B cell (primary cell): ENCODE measurements around the gene PLA2G2F. TPM values are rescaled to one million over a fixed set of nuclear protein-coding genes. Genes with fewer than 3 reads are reported as not detected.

Experiments
- ATAC-seq: fragments of 200-7000 bp; cut with Tn5 transposase; one replicate; pipeline ENCODE4 v1.10.0; 2021; ENCODE audit warnings: low read depth, mild to moderate bottlenecking, moderate number of reproducible peaks, moderate library complexity
- CTCF ChIA-PET: fragments of 350-600 bp; sonication (Branson Sonifier 250); formaldehyde crosslinking; loops from one replicate; lab custom pipeline; 2021; ENCODE audit warnings: antibody characterized with exemption, inconsistent platforms; lab: Charles Lee
- POLR2A ChIA-PET: fragments of 350-600 bp; sonication (Branson Sonifier 250); formaldehyde crosslinking; loops from one replicate; lab custom pipeline; 2021; ENCODE audit warnings: antibody characterized with exemption; lab: Charles Lee
- DNase-seq: peaks from one replicate; pipeline ENCODE4 v3.0.0; 2013
- H2AFZ ChIP-seq: 2 replicates; pipeline ENCODE4 v1.6.1; 2012; ENCODE audit warnings: mild to moderate bottlenecking, low read depth, low read length; ENCODE audit not compliant: insufficient read depth, poor library complexity, severe bottlenecking
- H3K27ac ChIP-seq, 2 donors: 1 replicate in 1 of 2; 2 replicates in 1 of 2; pipeline ENCODE4 v1.5.1; 2012 to 2013; ENCODE audit warnings: low read length in 2 of 2, mild to moderate bottlenecking in 2 of 2, moderate library complexity in 1 of 2
- H3K27me3 ChIP-seq, 4 experiments: fragments of 200-600 bp in 1 of 4; sonication (generic) in 1 of 4; replicated peaks in 1 of 4; 1 replicate in 2 of 4; 2 replicates in 2 of 4; pipeline versions ENCODE4 v1.6.1 to v1.7.0; 2013 to 2016; ENCODE audit warnings: low read length in 3 of 4, mild to moderate bottlenecking in 2 of 4, mixed read lengths in 1 of 4, moderate library complexity in 1 of 4; ENCODE audit not compliant: insufficient read depth in 4 of 4, control insufficient read depth in 3 of 4; ENCODE audit errors: control extremely low read depth in 1 of 4
- H3K36me3 ChIP-seq, 2 experiments: replicated peaks in 1 of 2; 1 replicate in 1 of 2; 2 replicates in 1 of 2; pipeline versions ENCODE4 v1.6.1 to v1.7.1; 2013; ENCODE audit warnings: low read length in 1 of 2; ENCODE audit not compliant: insufficient read depth in 2 of 2, control insufficient read depth in 1 of 2; ENCODE audit errors: control extremely low read depth in 1 of 2, extremely low read depth in 1 of 2
- H3K4me1 ChIP-seq, 2 donors: fragments of 200-600 bp in 1 of 2; sonication (generic) in 1 of 2; 1 replicate in 1 of 2; 2 replicates in 1 of 2; pipeline versions ENCODE4 v1.5.1 to v1.6.1; 2013 to 2017; ENCODE audit warnings: low read length in 2 of 2; ENCODE audit not compliant: control insufficient read depth in 2 of 2, insufficient read depth in 2 of 2
- H3K4me2 ChIP-seq: replicated peaks from 2 replicates; pipeline ENCODE3; 2012; ENCODE audit warnings: mild to moderate bottlenecking, low read depth, low read length; ENCODE audit not compliant: poor library complexity, severe bottlenecking
- H3K4me3 ChIP-seq, 5 experiments: fragments of 200-600 bp in 1 of 5; sonication (generic) in 1 of 5; 1 replicate in 3 of 5; 2 replicates in 2 of 5; pipeline versions ENCODE4 v1.5.1 to v1.7.0; 2011 to 2016; ENCODE audit warnings: low read length in 4 of 5, mild to moderate bottlenecking in 4 of 5, low read depth in 2 of 5, control low read depth in 1 of 5, moderate library complexity in 1 of 5; ENCODE audit not compliant: insufficient read depth in 1 of 5; ENCODE audit errors: control extremely low read depth in 1 of 5, extremely low read depth in 1 of 5
- H3K79me2 ChIP-seq: fragments of 200-600 bp; sonication (generic); one replicate; pipeline ENCODE4 v1.6.0; 2016; ENCODE audit warnings: low read length; ENCODE audit not compliant: control insufficient read depth, insufficient read depth
- H3K9ac ChIP-seq: fragments of 200-600 bp; sonication (generic); 2 replicates; pipeline ENCODE4 v1.6.1; 2017; ENCODE audit warnings: mild to moderate bottlenecking, low read length, moderate library complexity
- H3K9me3 ChIP-seq, 3 donors: one replicate each; pipeline versions ENCODE4 v1.6.1 to v1.7.1; 2013; ENCODE audit warnings: low read length in 2 of 3; ENCODE audit not compliant: control insufficient read depth in 2 of 3, insufficient read depth in 1 of 3; ENCODE audit errors: control extremely low read depth in 1 of 3
- H4K20me1 ChIP-seq: 2 replicates; pipeline ENCODE4 v1.6.0; 2012; ENCODE audit warnings: mild to moderate bottlenecking, low read length; ENCODE audit not compliant: insufficient read depth, control insufficient read depth, poor library complexity, severe bottlenecking
- H3K27ac Mint-ChIP-seq: one replicate; pipeline ENCODE4 v1.8.0; 2021; ENCODE audit warnings: mixed read lengths
- H3K27me3 Mint-ChIP-seq: one replicate; pipeline ENCODE4 v1.8.0; 2021; ENCODE audit warnings: mixed read lengths
- H3K4me1 Mint-ChIP-seq: one replicate; pipeline ENCODE4 v1.8.0; 2021; ENCODE audit warnings: mixed read lengths
- H3K4me3 Mint-ChIP-seq: one replicate; pipeline ENCODE4 v1.8.0; 2021; ENCODE audit warnings: mixed read lengths
- H3K9me3 Mint-ChIP-seq: one replicate; pipeline ENCODE4 v1.8.0; 2022; ENCODE audit warnings: mixed read lengths; ENCODE audit not compliant: insufficient read depth
- EZH2 ChIP-seq: IDR thresholded peaks from 2 replicates; pipeline ENCODE4 v1.6.1; 2012; ENCODE audit warnings: borderline replicate concordance, low read depth, mild to moderate bottlenecking, moderate library complexity, low read length; ENCODE audit not compliant: insufficient read depth, poor library complexity, severe bottlenecking
- WGBS: methylation state at CpG from one replicate; pipeline ENCODE4 v1.1.5; 2013; ENCODE audit warnings: missing lambda C conversion rate; ENCODE audit not compliant: insufficient coverage; 5-methylcytosine and 5-hydroxymethylcytosine counted together
- intact Hi-C: fragments of 100-400 bp; cut with micrococcal nuclease; formaldehyde crosslinking; loops from one replicate; pipeline ENCODE4 v1.10.0; 2022
- polyA plus RNA-seq: library from polyadenylated mRNA; depleted of rRNA; stranded (reverse); fragments of >200 nt; gene quantifications from 2 replicates; pipeline ENCODE4 v1.2.3, GENCODE V29; 2012
- total RNA-seq, 2 donors: library from RNA; stranded (reverse); fragments of 120-200 nt in 1 of 2; gene quantifications; 1 replicate in 1 of 2; 2 replicates in 1 of 2; pipeline versions ENCODE4 v1.2.3 to v1.2.4, GENCODE V29; 2013 to 2022
- TF ChIP-seq, protein P1 (sequence below): fragments of 200-600 bp; IDR thresholded peaks from one replicate; pipeline ENCODE4 v1.8.0; 2022; ENCODE audit warnings: antibody characterized with exemption, mild to moderate bottlenecking

The PLA2G2F gene
- total and polyA plus RNA-seq, 2 donors (not counting 1 experiment from before 2014, with no cell fraction given), result not detected

DNA sequence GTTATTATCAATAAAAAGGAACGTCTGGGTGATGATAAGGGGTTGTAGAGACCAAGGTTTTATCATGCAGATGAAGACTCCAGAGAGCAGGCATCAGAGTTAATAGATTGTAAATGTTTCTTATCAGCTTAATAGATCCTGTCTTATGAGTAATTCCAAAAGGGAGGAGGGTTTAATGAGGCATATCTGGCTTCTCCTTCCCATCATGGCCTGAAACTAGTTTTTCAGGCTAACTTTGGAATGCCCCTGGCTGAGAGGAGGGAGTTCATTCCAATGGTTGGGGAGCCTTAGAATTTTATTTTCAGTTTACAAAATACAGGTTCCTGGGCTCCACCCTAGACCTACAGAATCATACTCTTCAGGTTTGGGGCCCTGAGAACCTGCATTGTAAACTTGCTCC, 33.3 kb upstream of the PLA2G2F start:
- Mint-ChIP-seq H3K27ac (no peak overlapping the region), H3K4me1 (peaks cover 3% of the 10 kb centered on the region), H3K4me3 (no peak overlapping the region), H3K27me3 (peaks cover 8% of the 10 kb centered on the region), H3K9me3 (no peaks in the 10 kb centered on the region)
- peaks cover 0 to 8% (median 0%) of the 10 kb centered on the region in 4 experiments for H3K27me3 ChIP-seq
- no peak overlapping the region for H2AFZ ChIP-seq
- no peak for DNase-seq
- no peak overlapping the region for H3K4me3 ChIP-seq
- H3K9me3 ChIP-seq, result no peaks in the 10 kb centered on the region
- H3K79me2 ChIP-seq, result no peaks in the 10 kb centered on the region
- no peak overlapping the region for H3K9ac ChIP-seq
- H3K4me2 ChIP-seq, result no peak overlapping the region
- ATAC-seq, result no peak
- H3K27ac ChIP-seq, result no peak overlapping the region
- ChIA-PET CTCF (interaction anchor here (0.9 kb wide), 1 partner anchor 388 kb away, joined by 4 read pairs; no protein-coding TSS in a partner anchor), POLR2A (no interaction called here)
- WGBS, result 86% methylated on average over 1 of the region's 1 CpG
- intact Hi-C loops, result no loop called here
- H3K4me1 ChIP-seq, result peaks cover 3 to 6% of the 10 kb centered on the region in 2 donors
- TF ChIP-seq, protein P1, sequence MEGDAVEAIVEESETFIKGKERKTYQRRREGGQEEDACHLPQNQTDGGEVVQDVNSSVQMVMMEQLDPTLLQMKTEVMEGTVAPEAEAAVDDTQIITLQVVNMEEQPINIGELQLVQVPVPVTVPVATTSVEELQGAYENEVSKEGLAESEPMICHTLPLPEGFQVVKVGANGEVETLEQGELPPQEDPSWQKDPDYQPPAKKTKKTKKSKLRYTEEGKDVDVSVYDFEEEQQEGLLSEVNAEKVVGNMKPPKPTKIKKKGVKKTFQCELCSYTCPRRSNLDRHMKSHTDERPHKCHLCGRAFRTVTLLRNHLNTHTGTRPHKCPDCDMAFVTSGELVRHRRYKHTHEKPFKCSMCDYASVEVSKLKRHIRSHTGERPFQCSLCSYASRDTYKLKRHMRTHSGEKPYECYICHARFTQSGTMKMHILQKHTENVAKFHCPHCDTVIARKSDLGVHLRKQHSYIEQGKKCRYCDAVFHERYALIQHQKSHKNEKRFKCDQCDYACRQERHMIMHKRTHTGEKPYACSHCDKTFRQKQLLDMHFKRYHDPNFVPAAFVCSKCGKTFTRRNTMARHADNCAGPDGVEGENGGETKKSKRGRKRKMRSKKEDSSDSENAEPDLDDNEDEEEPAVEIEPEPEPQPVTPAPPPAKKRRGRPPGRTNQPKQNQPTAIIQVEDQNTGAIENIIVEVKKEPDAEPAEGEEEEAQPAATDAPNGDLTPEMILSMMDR, result no peak
- TF ChIP-seq EZH2, result no peak
- no peaks in the 10 kb centered on the region for H3K36me3 ChIP-seq
- no peaks in the 10 kb centered on the region for H4K20me1 ChIP-seq

DNA sequence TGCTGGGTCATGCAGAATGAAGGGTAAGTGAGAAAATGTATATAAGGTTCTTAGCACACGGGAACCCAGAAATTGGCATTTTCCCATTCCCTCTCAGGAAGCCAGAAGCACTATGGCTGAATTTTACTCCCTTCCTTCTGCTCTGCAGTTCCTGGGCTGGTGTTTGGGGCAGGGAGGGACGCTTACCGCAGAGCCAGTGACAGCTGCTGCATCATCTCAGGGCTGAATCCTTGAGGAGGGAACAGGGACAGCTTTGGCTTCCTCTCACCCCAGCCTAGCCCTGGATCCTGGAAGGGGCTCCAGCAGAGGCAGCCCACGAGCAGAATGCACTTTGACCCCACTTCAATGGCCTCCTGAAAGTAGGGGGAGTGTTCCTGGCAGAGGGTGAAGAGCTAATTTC, 31.8 kb upstream of the PLA2G2F start:
- POLR2A ChIA-PET, result no interaction called here
- Histone ChIP-seq H3K36me3 (no peaks in the 10 kb centered on the region), H3K9ac (no peak overlapping the region), H4K20me1 (no peaks in the 10 kb centered on the region), H3K27ac (no peak overlapping the region), H3K9me3 (no peaks in the 10 kb centered on the region), H3K4me3 (no peak overlapping the region), H3K4me1 (no peaks in the 10 kb centered on the region), H3K27me3 (peaks cover 0 to 8% (median 0%) of the 10 kb centered on the region in 4 experiments), H3K4me2 (no peak overlapping the region), H2AFZ (no peak overlapping the region), H3K79me2 (no peaks in the 10 kb centered on the region)
- no peak for DNase-seq
- no peak overlapping the region for H3K4me3 Mint-ChIP-seq
- no peaks in the 10 kb centered on the region for H3K4me1 Mint-ChIP-seq
- no peak for TF ChIP-seq EZH2
- TF ChIP-seq, protein P1, result no peak
- ATAC-seq, result no peak
- 80% methylated on average over 2 of the region's 4 CpGs for WGBS
- H3K27me3 Mint-ChIP-seq, result peaks cover 8% of the 10 kb centered on the region
- H3K9me3 Mint-ChIP-seq, result no peaks in the 10 kb centered on the region
- intact Hi-C loops, result no loop called here
- CTCF ChIA-PET, result no interaction called here
- no peak overlapping the region for H3K27ac Mint-ChIP-seq
